ENCODE measurements around the gene ZG16B.

The ZG16B gene

DNA sequence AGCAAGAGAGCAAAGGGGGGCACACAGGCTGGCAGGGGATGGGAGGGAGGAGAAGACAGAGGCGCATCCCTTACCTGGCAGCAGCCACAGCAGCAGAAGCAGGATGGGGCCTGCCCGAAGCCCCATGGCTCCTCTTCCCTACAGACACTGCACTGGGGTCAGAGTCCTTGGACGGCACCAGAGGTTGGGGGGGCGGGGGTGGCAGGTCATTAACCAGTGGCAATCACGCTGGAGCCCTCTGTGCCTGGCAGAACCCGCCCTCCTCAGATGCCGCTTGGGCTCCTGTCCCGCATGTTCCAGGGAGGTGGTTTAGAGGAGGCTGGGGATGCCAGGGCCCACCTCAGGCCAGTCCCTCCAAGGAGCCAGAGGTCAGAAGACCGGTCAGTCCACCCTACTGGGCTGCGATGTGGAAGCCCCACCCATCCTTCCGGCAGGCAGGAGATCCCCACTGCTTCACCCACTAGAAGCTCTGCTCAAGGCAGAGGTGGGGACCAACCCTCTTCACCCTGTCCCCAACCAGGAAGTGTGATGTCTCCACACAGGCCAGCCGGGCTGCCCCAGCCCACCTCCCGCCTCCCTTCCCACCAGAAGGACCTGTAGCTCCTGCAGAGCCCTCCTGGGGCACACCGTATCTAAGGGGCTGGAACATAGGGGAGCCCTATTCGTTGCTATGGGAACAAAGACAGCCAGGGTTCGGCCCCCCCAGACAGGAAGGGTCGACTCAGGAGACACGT lies 11.7 kb downstream of the ZG16B start:
- ChIA-PET POLR2A (no interaction called here), CTCF (interaction anchor here (0.7 kb wide), 1 partner anchor 29 kb away, joined by 3 read pairs; no protein-coding TSS in a partner anchor)
- H3K36me3 ChIP-seq (ENCODE audit: control insufficient read depth in 2 of 2, insufficient read depth in 1 of 2, low read length in 2 of 2): no peaks in the 10 kb centered on the region
- H3K4me3 ChIP-seq (ENCODE audit: low read depth, low read length): no peak overlapping the region
- TF ChIP-seq ZNF169 (tag by site-specific recombination; IDR thresholded peaks at IDR 0.05): no peak
- TF ChIP-seq ZNF670 (tag by site-specific recombination; IDR thresholded peaks at IDR 0.05; ENCODE audit: low read depth): no peak
- TF ChIP-seq SCRT2 (tag by site-specific recombination; IDR thresholded peaks at IDR 0.05): no peak
- no peak for TF ChIP-seq ZNF10 (tag by site-specific recombination; IDR thresholded peaks at IDR 0.05)
- TF ChIP-seq, protein P1, sequence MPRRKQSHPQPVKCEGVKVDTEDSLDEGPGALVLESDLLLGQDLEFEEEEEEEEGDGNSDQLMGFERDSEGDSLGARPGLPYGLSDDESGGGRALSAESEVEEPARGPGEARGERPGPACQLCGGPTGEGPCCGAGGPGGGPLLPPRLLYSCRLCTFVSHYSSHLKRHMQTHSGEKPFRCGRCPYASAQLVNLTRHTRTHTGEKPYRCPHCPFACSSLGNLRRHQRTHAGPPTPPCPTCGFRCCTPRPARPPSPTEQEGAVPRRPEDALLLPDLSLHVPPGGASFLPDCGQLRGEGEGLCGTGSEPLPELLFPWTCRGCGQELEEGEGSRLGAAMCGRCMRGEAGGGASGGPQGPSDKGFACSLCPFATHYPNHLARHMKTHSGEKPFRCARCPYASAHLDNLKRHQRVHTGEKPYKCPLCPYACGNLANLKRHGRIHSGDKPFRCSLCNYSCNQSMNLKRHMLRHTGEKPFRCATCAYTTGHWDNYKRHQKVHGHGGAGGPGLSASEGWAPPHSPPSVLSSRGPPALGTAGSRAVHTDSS (tag by site-specific recombination; IDR thresholded peaks at IDR 0.05): no peak
- TF ChIP-seq, protein P2, sequence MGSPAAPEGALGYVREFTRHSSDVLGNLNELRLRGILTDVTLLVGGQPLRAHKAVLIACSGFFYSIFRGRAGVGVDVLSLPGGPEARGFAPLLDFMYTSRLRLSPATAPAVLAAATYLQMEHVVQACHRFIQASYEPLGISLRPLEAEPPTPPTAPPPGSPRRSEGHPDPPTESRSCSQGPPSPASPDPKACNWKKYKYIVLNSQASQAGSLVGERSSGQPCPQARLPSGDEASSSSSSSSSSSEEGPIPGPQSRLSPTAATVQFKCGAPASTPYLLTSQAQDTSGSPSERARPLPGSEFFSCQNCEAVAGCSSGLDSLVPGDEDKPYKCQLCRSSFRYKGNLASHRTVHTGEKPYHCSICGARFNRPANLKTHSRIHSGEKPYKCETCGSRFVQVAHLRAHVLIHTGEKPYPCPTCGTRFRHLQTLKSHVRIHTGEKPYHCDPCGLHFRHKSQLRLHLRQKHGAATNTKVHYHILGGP (tag by site-specific recombination; IDR thresholded peaks at IDR 0.05): no peak
- TF ChIP-seq, protein P3, sequence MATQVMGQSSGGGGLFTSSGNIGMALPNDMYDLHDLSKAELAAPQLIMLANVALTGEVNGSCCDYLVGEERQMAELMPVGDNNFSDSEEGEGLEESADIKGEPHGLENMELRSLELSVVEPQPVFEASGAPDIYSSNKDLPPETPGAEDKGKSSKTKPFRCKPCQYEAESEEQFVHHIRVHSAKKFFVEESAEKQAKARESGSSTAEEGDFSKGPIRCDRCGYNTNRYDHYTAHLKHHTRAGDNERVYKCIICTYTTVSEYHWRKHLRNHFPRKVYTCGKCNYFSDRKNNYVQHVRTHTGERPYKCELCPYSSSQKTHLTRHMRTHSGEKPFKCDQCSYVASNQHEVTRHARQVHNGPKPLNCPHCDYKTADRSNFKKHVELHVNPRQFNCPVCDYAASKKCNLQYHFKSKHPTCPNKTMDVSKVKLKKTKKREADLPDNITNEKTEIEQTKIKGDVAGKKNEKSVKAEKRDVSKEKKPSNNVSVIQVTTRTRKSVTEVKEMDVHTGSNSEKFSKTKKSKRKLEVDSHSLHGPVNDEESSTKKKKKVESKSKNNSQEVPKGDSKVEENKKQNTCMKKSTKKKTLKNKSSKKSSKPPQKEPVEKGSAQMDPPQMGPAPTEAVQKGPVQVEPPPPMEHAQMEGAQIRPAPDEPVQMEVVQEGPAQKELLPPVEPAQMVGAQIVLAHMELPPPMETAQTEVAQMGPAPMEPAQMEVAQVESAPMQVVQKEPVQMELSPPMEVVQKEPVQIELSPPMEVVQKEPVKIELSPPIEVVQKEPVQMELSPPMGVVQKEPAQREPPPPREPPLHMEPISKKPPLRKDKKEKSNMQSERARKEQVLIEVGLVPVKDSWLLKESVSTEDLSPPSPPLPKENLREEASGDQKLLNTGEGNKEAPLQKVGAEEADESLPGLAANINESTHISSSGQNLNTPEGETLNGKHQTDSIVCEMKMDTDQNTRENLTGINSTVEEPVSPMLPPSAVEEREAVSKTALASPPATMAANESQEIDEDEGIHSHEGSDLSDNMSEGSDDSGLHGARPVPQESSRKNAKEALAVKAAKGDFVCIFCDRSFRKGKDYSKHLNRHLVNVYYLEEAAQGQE (tag by site-specific recombination; IDR thresholded peaks at IDR 0.05): no peak
- TF ChIP-seq, protein P4, sequence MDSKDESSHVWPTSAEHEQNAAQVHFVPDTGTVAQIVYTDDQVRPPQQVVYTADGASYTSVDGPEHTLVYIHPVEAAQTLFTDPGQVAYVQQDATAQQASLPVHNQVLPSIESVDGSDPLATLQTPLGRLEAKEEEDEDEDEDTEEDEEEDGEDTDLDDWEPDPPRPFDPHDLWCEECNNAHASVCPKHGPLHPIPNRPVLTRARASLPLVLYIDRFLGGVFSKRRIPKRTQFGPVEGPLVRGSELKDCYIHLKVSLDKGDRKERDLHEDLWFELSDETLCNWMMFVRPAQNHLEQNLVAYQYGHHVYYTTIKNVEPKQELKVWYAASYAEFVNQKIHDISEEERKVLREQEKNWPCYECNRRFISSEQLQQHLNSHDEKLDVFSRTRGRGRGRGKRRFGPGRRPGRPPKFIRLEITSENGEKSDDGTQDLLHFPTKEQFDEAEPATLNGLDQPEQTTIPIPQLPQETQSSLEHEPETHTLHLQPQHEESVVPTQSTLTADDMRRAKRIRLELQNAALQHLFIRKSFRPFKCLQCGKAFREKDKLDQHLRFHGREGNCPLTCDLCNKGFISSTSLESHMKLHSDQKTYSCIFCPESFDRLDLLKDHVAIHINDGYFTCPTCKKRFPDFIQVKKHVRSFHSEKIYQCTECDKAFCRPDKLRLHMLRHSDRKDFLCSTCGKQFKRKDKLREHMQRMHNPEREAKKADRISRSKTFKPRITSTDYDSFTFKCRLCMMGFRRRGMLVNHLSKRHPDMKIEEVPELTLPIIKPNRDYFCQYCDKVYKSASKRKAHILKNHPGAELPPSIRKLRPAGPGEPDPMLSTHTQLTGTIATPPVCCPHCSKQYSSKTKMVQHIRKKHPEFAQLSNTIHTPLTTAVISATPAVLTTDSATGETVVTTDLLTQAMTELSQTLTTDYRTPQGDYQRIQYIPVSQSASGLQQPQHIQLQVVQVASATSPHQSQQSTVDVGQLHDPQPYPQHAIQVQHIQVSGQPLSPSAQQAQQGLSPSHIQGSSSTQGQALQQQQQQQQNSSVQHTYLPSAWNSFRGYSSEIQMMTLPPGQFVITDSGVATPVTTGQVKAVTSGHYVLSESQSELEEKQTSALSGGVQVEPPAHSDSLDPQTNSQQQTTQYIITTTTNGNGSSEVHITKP (tag by site-specific recombination; IDR thresholded peaks at IDR 0.05): no peak
- no peak for TF ChIP-seq ZNF660 (tag by site-specific recombination; IDR thresholded peaks at IDR 0.05)
- TF ChIP-seq, protein P5, sequence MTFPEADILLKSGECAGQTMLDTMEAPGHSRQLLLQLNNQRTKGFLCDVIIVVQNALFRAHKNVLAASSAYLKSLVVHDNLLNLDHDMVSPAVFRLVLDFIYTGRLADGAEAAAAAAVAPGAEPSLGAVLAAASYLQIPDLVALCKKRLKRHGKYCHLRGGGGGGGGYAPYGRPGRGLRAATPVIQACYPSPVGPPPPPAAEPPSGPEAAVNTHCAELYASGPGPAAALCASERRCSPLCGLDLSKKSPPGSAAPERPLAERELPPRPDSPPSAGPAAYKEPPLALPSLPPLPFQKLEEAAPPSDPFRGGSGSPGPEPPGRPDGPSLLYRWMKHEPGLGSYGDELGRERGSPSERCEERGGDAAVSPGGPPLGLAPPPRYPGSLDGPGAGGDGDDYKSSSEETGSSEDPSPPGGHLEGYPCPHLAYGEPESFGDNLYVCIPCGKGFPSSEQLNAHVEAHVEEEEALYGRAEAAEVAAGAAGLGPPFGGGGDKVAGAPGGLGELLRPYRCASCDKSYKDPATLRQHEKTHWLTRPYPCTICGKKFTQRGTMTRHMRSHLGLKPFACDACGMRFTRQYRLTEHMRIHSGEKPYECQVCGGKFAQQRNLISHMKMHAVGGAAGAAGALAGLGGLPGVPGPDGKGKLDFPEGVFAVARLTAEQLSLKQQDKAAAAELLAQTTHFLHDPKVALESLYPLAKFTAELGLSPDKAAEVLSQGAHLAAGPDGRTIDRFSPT (tag by site-specific recombination; IDR thresholded peaks at IDR 0.05): no peak
- TF ChIP-seq ZNF248 (tag by site-specific recombination; IDR thresholded peaks at IDR 0.05): no peak
- TF ChIP-seq KLF1 (tag by site-specific recombination; IDR thresholded peaks at IDR 0.05): no peak
- TF ChIP-seq ZNF133 (tag by site-specific recombination; IDR thresholded peaks at IDR 0.05): no peak
- TF ChIP-seq, protein P6, sequence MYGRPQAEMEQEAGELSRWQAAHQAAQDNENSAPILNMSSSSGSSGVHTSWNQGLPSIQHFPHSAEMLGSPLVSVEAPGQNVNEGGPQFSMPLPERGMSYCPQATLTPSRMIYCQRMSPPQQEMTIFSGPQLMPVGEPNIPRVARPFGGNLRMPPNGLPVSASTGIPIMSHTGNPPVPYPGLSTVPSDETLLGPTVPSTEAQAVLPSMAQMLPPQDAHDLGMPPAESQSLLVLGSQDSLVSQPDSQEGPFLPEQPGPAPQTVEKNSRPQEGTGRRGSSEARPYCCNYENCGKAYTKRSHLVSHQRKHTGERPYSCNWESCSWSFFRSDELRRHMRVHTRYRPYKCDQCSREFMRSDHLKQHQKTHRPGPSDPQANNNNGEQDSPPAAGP (tag by site-specific recombination; IDR thresholded peaks at IDR 0.05): no peak
- no peak for TF ChIP-seq ZFP41 (tag by site-specific recombination; IDR thresholded peaks at IDR 0.05; ENCODE audit: borderline replicate concordance)
- H3K9me3 ChIP-seq (ENCODE audit: control insufficient read depth, insufficient read depth, low read depth, low read length): no peaks in the 10 kb centered on the region
- 0 out of 2 replicates have a peak, but pooled peaks cover 1% of the 10 kb centered on the region for H3K4me1 ChIP-seq (ENCODE audit: control insufficient read depth, insufficient read depth, low read length)
- no peak overlapping the region for H3K27ac ChIP-seq (ENCODE audit: extremely low read depth, low read depth, low read length)
